SW 1271 (cell line): Measurements from ENCODE around the gene CCNQ.

Source experiments
- DNase-seq, 2 experiments: peaks; one replicate each; lab custom pipeline; 2025; lab: John Stamatoyannopoulos, UW

CCNQ gene

DNA sequence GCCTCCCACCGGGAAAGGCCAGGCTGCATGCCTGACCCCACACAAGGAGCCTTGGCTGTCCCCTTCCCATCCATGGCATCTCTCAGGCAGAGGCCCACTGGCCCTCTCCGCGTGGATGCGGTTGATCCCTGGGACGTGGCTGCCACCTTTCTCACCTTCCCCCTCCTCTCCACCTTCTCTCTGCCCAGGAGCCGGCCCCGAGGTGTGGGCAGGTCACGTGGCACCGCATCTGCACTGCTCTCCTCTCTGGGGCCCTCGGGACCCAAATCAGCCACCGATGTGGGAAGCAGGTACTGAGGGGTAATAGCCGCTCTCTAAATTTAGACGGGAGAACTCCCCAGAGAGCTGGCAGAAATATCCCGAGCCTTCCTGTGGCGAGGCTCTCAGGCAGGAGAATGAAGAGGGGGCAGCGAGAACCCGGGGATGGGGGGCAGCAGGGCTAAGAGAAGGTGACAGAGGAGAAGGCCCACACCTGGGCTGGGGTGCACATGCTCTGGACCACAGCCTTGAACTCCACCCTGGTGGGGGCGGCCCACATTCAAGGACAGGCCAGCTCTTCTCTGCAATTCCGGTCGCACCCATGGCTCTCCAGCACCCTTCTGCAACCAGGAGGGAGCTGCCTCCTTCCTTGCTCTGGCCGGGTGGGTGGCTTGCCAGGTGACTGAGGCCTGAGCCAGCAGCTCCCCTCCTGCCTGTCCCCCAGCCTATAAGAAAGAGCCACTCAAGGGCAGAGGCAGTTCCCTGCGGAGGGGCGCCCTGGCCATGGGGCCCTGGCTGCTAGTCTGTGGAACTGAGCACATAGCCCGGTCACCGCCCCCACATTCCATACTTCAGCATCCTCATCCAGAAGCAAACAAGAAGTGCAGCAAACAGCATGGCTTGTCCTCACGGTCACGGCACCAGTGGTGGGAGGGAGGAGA is 38.4 kb upstream of the CCNQ start:
- no peak for DNase-seq

DNA sequence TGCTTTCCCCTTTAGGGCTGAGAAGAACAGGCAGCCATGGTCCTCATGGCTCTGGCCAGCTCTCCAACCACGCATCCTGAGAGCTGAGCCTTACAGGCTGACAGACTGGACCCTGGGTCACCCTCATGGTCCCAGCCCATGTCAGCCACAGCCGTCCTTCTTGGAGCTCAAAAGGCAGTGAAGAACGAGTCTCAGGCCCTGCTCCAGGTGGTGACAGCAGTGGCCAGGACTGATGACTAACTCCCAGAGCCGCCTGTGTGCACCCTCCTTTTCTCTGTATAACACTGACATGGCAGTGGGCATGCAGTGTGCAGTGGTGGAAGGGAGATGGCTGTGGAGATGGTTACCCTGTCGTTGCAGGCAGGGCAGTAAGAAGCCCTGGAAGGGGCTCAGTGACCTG is 37.8 kb upstream of the CCNQ start:
- no peak for DNase-seq

DNA sequence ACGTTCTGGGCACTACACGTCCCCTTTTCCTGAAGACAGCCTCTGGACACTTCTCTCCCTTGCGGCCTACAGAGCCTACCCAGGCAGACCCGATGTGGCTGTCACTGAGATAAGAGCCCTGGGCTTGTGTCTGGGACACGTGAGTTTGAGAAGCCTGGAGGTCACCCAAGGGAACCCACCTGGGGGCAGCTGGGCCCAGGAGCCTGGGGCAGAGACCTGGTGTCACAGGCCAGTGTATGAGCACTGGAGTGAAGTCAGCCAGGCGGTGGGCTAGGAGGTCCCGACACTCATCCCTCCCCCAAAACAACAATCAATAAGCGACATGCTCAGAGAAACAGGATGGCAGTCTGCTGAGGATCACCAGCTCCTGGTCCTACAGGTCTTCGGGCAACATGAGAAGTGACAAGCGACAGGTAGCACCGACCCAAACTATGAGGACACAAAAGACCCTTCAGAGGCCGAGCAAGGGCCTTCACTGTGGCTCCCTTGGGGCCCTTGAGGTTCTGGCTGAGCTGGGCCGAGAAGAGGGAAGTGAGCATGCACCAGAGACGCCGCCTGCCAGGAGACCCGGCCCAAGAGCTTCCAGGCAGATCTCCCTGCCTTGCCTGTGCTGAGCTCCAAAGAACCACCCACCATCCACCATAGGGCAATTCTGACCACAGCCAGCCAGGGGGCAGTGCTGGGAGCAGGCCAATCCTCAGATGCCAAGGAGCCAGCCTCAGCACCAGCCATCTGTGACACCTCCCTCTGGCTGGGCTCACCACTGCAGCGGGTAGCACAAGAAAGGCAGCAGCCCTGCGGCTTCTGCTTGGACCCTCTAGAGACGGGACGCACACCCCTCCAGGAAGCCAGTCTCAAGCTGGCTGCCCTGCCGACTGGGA is 37.1 kb upstream of the CCNQ start:
- peak in 1 of 2 experiments; percentile 46 for DNase-seq

DNA sequence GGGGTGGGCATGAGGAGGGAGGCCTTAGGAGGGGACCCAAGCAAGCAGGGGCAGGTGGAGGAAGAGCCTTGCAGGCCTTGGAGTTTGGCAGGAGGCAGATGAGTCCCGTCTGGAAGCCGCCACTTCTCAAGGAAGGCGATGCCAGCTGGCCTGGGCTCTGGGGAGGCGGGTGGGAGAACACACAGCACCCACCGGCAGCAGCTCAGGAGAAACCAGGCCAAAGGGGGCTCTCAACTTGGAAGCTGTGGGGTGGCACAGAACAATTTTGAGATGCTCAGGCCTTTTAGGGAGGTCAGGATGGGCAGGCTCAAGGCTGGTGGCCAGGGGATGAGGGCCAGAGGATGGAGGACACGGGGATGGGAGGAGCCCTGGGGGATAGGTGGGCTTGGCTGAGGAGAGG is 36.4 kb upstream of the CCNQ start:
- DNase-seq: no peak

DNA sequence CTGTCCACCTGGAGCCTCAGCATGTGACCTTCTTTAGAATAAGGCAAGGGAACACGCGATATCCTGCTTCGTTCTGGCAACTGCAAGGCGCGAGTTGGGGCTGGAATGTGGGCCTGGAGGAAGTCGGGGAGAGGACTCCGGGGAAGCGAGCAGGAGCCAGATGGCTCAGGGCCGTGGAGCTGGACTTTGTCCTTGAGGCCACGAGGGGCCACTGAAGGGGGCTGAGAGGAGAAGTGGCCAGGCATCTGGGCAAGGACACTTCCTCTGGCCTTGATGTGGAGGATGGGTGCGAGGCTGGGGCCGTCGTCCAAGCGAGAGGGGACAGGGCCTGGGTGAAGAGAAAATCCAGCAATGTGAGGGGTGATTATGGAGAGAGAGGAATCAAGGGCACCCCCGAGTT is 35.9 kb upstream of the CCNQ start:
- DNase-seq: no peak

DNA sequence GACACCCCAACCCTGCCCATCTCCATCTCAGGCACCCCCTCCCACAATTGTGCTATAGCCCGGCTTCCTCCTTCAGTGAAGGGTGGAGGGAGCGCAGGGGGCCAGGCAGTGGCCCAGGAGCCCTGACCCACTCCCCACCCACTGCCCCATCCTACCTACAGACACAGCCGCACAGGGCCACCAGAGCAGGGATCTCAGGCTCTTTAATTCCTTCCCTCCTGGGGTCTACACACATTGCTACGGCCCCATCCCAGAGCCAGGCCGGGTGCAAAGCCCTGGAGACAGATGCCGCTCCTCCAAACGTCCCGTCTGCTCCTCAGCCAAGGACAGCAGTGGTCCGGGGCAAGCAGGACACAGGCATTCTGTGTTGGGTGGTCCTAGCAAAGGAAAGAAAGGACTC is 35.3 kb upstream of the CCNQ start:
- no peak for DNase-seq

DNA sequence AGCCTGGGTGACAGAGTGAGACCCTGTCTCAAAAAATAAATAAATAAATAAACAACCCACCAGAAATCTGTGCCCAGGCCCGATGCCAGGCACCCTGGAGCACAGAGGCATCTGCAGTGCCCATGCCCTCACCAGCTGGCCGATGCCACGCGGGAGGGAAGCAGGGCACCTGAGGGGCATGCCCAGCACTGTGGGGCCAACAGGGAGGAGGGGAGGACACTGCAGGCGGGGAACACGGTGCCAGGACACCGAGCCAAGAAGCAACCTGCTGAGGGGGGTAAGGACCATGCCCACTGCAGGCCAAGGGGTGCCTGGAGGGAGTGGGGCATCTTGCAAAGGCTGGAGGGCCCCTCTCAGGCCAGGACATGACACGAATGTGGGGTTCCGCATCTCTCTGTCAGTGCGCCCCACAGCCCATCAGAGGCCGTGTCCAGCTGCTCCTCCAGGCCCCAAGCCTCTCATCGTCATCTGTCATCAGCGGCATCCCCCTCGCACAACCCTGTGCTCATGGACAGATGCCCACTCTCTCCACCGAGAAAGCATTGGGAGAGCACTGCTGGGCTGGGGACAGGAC is 34.8 kb upstream of the CCNQ start:
- DNase-seq: no peak

DNA sequence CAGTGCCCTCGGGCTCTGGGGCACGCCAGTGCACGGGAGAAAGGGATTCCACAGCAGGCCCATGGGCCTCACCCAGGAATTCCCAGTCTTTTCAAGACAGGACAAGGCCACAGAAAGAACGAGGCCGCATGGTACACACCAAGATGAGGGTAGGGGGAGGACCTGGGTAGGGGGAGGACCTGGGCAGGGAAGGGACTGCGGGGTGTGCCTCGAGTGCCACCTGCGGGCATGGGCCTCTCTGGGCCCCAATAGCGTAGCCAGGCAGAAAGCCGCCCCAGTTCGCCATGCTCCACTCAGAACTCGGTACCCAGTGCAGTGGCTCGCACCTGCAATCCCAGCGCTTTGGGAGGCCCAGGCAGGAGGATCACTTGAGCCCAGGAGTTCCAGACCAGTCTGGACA is 34.1 kb upstream of the CCNQ start:
- no peak for DNase-seq

DNA sequence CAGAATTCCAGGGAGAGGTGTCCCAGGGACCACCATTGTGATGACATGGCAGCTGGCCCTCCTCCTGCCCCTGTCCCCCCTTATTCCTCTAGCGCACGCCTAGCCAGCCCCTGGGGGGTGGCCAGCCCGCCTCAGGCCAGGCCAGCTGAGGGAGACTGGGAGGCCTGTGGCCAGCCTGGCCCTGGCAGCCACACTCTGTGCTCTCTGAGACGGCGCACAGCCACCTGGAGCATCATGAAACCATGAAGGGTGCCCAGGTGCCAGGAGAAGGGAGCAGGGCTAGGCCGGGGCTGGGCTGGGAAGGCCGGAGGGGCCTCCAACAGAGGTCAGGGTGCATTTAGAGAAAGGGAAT is 33.6 kb upstream of the CCNQ start:
- DNase-seq: no peak

DNA sequence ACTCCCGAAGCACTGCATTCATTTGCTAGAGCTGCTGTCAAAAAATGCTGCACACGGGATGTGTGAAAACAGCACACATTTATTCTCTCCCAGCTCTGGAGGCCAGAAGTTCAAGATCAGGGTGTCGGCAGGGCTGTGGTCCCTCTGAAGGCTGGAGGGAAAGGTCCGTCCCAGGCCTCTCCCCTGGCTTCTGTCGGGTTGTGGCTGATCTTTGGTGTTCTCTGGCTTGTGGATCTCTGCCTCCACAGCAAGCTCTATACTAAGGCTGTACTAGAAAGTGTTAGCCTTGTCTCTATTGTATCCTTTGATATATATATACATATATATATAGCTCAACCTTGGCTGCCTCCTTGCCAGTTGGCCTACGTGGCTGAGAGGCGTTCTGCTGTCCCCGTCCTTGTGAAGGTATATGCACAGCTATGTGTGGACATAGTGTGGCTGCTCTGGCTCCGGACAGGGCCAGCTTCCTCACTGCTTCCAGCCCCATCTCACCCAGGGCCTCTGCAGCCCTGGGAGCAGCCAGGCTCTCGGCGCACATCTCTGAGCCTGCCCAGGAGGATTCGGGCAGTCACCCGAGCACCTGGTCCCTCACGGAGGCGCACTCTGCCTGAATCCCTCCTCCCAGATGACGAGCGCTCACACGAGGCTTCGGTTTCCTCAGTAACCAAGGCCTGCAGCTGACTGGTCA is 33.1 kb upstream of the CCNQ start:
- DNase-seq: no peak

DNA sequence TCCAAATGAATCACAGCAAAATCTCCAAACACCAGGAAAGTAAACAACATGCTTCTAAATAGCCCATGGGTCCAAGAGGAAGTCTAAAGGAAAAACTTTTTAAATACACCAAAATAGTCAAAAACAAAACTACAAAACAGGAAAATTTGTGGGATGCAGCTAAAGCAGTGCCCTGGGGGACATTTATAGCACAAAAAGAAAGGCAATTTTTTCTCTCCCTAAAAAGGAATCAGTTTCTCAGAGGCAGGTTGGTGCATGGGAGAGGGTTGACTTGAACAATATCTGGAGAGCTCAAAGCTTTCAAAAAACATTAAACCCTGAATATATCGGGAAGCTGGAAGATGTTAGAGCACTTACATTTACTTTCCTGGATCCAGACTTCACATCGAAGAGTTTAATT is 32.4 kb upstream of the CCNQ start:
- DNase-seq: no peak

DNA sequence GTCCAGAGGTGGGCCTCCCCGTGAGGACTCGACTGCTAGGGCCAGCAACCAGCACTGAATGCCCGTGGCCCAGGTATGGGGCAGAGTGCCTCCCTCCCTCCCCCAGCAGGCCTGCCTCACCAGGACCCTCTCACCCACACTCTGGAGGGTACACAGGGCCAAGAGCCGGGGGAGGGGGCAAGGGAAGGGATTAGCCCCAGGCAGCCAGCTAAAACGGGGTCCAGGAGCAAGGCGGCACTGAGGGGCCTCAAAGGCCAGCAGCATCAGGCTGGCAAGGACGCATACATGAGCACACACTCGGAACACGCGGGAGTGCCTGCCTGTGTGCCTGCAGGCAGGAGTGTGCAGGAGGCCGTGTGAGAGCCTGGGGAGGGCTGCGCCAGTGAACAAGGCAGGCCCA is 29.7 kb upstream of the CCNQ start:
- DNase-seq: no peak

DNA sequence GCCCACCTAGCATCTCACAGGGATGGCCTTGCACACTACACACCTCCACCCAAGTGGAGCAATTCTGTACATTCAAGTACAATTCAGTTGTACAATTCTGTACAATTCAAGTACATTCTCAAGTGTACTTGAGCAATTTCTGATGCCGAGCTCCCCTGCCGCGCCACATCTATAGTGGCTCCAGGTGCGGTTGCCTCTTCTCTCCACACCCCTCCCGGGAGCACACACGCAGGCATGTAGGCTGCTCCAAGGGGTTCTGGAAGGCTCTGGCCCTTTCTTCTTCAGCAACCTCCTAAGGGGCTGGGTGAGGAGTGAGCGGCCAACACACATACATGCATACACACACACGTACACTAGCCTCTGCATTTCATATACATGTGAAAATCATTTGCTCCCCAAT is 29.2 kb upstream of the CCNQ start:
- no peak for DNase-seq

DNA sequence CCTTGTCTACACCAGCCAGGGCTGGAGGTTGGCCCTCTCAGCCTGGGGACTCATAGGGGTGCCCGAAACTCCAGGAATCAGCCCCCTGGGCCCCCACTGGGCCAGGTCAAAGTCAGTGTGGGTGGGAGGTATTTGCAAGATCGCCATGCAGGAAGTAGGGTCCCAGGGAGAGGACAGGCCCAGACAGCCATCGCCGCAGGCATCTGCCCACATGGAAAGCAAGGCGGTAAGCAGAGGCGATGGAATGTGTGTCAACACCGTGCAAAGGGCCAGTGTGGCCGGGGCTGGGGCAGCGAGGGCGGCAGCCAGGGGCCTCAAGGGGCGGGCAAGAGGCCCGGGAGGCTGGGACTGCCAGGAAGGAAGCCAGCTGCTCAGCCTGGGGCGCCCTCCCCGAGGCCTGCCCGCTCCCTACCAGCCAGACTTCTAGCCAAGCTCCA is 28.8 kb upstream of the CCNQ start:
- DNase-seq: no peak

DNA sequence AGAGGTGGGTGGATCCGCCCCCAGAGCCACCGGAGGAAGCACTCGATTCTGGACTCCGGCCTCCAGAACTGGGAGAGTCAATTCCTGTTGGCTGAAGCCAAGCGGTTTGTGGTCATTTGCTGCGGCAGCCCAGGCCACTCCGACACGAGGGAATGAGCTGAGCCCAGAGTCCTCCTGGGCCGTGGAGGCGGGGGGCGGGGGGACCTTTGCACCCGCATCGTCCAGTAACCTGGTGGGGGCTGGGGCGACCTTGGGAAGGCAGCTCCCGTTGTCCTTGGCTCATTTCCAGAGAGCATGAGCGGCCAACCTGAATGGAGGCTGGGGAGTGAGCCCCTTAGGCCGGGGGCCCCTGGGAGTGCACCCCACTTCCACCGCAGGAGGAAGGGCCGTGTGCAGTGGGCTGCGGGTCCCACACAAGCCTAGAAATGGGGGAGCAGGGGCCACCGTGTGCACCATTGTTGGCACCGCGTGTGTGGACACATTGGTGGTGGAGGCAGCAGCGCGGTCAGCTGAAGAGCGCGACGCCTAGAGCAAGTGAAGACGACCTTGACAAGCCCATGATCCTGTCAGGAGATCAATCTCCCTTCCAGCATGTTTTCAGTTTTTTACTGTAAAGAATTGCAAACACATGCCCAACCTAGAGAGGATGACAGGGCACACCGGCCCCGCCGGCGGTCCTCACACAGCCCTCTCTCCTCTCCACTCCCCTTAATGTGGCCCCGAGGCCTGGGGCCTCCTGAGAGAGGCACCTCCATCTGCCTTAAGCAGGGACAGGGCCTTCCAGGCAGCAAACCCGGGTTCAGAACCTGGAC is 28.1 kb upstream of the CCNQ start:
- no peak for DNase-seq

DNA sequence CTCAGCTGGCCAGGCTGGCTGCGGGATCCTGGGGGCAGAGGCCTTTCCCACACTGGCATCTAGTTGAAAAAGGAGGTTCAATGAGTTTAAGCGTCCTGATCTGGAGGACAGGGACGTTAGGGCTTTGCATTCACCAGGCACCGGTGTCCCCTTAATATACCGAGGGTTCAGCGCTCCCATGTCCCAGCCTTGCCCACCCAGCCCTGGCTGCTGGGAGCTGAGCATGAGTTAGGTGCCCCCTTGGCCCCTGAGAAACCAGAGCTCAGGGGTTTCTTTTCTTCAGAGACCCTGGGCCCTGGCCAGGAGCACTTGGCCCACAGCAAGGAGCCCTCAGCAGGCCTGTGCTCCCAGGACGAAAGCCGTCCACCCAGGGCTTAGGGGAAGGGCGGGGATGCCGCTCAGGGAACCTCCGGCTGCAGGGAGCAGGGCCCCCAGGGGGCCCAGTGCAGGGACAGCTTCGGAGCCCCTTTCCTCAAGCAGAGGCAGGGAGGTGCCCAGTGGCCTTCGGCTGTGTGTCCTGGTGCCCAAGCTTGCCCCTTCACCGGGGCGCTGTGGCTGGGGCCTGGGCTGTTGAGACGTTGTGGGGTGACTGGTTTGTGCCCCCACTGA is 27.2 kb upstream of the CCNQ start:
- DNase-seq: no peak

DNA sequence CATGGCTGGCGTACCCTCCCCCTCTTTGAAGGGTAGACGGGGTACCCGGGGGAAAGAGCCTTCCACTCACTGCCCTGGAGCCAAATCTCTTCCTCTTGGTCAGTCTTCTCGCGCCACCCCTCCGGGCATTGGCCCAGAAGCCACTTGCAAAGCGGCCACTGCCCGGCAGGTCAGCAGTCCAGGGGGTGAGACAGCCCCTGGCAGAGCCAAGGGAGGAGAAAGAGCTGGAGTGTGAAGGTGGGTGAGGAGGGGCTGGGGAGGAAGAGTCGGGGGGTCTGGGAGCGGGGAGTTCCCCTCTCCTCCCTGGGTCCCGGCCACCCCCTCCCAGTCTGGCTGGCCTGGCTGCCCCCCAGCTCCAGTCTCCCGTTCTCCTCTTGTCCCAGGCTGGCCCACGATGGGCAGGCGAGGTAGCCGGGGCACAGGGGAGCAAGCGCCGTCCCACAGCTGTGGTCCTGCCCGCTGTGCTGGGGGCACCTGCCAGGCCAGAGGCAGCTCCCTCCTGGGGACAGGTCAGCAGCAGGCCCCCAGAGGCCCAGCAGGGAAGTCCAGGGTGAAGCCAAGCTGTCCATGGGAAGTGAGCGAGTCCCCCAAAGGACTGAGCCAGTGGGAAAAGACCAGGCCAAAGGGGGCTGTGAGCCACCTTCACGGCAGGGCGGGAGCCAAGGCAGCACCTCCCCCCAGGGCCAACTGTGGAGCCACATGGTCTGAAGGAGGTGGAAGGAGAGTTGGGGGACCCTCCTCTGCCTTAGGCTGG is 26.5 kb upstream of the CCNQ start:
- DNase-seq: no peak

DNA sequence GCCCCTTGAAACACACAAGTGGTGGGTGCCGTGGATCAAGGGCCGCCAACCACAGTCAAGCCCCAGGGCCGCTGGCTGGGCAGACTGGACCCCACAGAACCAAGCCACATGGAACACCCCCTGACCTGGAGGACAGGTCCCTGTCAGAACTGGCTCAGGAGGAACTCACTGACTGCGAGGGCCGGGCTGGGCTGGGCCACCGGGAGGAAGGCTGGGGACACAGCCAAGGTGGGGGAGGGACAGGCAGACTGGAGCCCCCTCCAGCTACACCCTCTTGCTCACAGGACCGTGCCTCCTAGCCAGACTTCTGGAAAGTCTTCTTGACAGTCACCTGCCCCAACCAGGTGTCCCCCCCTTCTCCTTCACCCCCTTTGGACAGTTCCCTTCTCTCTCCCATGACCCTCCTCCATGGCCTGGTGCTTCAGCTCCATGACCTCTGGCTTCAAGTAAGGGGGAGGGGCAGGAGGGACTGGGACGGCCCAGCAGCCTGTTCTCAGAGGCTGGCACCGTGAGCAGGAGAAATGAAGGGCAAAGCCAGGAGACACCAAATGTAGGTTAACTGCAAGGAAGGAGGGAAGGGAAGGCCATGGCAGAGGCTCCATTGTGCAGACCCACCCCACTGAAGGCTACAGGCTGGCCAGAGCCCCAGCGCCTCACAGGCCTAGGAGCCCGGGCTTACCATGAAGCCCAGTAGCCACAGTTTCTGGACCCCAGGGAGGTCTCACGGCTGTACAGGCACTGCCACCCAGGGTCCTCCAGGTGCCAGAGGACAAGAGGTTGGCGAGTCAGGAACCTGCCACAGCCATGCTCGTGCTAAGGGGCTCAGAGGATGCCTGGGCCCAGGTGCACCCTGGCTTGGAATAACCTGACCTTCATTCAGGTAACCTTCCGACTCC is 25.5 kb upstream of the CCNQ start:
- DNase-seq: no peak
